Measurements from ENCODE around the gene CNPY1. TPM values are rescaled to one million over a fixed set of nuclear protein-coding genes. Genes with fewer than 3 reads are reported as not detected.

Gene CNPY1
- total RNA-seq, 2 donors from 2014 or later: not detected

DNA sequence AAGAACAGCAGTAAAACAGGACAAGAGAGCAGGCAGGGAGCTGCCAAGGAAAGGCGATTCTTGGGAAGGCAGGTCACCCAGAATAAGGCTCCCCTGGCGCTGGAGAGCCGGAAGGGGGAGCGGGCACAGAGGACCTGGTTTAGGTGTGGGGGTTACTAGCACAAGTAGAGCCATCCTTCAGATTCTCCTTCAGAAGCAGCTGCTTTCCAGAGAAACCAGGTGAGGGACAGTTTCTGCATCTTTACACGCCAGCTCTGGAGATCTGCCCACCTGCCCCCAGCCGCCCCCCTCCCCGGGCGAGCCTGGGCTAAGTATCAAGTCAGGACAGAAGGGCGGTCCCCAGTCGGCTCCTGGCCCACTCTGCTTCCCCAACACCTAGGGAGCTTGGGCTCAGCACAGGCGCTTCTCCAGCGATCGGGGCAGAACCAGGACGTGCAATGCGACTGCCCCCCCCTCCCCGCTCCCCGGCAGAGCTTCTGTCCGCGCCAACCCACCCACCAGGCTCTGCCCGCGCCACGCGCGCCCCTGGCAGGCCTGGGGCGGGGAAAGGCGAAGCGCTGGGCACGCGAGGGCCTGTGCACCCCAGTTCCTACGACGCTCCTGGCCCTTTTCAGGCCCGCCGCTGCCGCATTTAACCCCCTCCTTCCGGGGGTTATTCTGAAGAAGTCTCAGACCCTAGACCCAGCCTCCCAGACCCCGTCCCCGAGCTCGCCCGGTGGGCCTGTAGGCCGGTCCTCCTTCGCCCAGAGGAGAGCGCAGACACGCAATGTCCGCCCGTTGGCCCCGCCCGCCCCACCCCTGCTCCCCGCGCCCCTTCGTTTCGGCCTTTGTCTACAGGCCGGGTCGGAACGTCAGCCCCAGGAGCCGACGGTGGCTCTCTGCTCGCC lies 92.8 kb downstream of the CNPY1 start:
- TF ChIP-seq, protein P1, sequence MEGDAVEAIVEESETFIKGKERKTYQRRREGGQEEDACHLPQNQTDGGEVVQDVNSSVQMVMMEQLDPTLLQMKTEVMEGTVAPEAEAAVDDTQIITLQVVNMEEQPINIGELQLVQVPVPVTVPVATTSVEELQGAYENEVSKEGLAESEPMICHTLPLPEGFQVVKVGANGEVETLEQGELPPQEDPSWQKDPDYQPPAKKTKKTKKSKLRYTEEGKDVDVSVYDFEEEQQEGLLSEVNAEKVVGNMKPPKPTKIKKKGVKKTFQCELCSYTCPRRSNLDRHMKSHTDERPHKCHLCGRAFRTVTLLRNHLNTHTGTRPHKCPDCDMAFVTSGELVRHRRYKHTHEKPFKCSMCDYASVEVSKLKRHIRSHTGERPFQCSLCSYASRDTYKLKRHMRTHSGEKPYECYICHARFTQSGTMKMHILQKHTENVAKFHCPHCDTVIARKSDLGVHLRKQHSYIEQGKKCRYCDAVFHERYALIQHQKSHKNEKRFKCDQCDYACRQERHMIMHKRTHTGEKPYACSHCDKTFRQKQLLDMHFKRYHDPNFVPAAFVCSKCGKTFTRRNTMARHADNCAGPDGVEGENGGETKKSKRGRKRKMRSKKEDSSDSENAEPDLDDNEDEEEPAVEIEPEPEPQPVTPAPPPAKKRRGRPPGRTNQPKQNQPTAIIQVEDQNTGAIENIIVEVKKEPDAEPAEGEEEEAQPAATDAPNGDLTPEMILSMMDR (IDR thresholded peaks at IDR 0.05): no peak
- TF ChIP-seq POLR2A (IDR thresholded peaks at IDR 0.05) (no peak), POLR2AphosphoS5 (IDR thresholded peaks at IDR 0.05) (no peak)
- Histone ChIP-seq H3K27me3 (replicated peaks; ENCODE audit: insufficient read depth) (peaks cover 83% of the 10 kb centered on the region), H3K4me3 (no peak overlapping the region), H3K9me3 (no peaks in the 10 kb centered on the region), H3K36me3 (no peaks in the 10 kb centered on the region), H3K4me1 (replicated peaks) (peaks cover 5% of the 10 kb centered on the region), H3K27ac (no peak overlapping the region)
- intact Hi-C loops (cut with DNase I): no loop called here
- DNase-seq (ENCODE audit: low spot score): no peak
- WGBS: 2% methylated on average over 54 of the region's 57 CpGs

DNA sequence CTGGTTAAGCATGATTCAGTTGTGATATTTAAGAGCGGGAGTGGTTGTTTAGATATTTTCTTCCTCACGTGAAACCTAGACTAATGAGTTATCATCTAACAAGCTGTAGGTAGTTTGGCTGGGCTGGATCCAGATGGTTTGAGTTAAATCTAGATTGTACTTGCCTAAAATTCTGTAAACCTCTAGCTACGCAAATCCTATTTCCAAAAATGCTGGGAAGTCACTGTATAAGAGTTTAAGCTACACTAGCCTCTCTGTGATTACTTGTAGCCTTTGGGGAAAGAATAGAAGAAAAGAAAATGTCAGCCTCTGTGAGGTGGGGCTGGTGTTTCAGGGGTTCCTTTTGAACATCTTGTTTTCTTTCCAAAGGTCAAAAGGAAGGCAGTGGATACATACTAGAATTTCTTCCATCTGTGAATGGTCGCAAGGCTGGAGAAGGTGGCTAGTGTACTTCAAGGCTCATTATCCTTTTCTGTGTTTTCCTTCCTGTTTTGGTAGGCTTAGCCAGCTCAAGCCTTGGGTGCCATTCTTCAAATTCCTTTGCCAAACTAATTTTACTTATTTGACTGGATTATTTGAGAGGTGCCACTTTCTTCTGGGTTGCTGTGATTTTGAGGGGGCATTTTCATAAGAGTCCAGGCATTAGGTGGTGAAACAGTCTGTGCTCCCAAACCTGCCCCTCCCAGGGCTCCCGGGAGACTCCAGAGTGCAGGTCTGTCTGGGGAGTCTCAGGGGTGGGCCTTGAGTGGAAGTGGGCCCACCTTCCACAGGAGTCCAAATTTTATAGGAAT lies 93.7 kb downstream of the CNPY1 start:
- no peak for DNase-seq (ENCODE audit: low spot score)
- 17% methylated on average over 5 of the region's 5 CpGs for WGBS
- TF ChIP-seq, protein P1 (IDR thresholded peaks at IDR 0.05): no peak
- TF ChIP-seq POLR2AphosphoS5 (IDR thresholded peaks at IDR 0.05): no peak
- TF ChIP-seq POLR2A (IDR thresholded peaks at IDR 0.05): no peak
- Histone ChIP-seq H3K4me3 (no peak overlapping the region), H3K4me1 (replicated peaks) (no peaks in the 10 kb centered on the region), H3K27me3 (replicated peaks; ENCODE audit: insufficient read depth) (peaks cover 87% of the 10 kb centered on the region), H3K36me3 (no peaks in the 10 kb centered on the region), H3K9me3 (no peaks in the 10 kb centered on the region), H3K27ac (no peak overlapping the region)
- intact Hi-C loops (cut with DNase I): no loop called here

DNA sequence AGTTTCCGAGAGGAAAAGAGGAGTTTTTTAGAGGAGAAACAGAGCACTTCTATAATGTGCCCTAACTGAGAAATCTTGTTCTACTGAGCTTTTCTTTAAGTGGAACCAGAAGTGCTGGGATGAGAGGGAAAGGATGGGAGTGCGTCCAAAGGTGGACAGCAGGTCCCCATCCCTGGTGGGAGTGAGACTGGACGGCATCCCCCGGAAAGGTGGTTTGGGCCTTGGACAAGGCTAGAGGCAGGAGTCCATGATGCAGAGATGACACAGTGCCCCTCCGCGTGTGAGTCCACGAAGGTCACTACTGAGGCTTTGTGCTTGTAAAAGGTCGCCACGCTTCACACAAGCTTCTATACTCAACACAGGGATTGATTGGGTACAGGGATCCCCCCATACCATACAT lies 94.5 kb downstream of the CNPY1 start:
- 9% methylated on average over 9 of the region's 9 CpGs for WGBS
- DNase-seq (ENCODE audit: low spot score): no peak
- Histone ChIP-seq H3K27me3 (replicated peaks; ENCODE audit: insufficient read depth) (peaks cover 90% of the 10 kb centered on the region), H3K4me1 (replicated peaks) (no peaks in the 10 kb centered on the region), H3K4me3 (no peak overlapping the region), H3K36me3 (no peaks in the 10 kb centered on the region), H3K9me3 (no peaks in the 10 kb centered on the region), H3K27ac (no peak overlapping the region)
- no peak for TF ChIP-seq POLR2AphosphoS5 (IDR thresholded peaks at IDR 0.05)
- TF ChIP-seq, protein P1 (IDR thresholded peaks at IDR 0.05): no peak
- no peak for TF ChIP-seq POLR2A (IDR thresholded peaks at IDR 0.05)
- intact Hi-C loops (cut with DNase I): no loop called here

Other genes starting within 250 kb of the CNPY1 start
- 100 to 1,000 TPM in 1 of 2 donors, 10 to 100 TPM in 1; 60.5 to 112 TPM for gene INSIG1, start 248.7 kb downstream of the CNPY1 start, total RNA-seq
- gene EN2, start 88.4 kb downstream of the CNPY1 start, total RNA-seq: under 1 TPM in 1 of 2 donors, not detected in 1; 0.45 TPM
- gene RBM33, start 98.1 kb upstream of the CNPY1 start, total RNA-seq: 10 to 100 TPM; 33.2 to 82.9 TPM